Breast epithelium (tissue), 4 donors: ENCODE results near the gene SCML1. TPM values are rescaled to one million over a fixed set of nuclear protein-coding genes. Genes with fewer than 3 reads are reported as not detected.

Source experiments
- DNase-seq, 2 donors: peaks; one replicate each; pipeline ENCODE4 v3.0.0-alpha.2; 2019; ENCODE audit warnings: low spot score in 2 of 2
- H3K27ac ChIP-seq, 2 donors: fragments of 200-600 bp; sonication (generic) in 1 of 2; one replicate each; pipeline ENCODE4 v1.5.1; 2016 to 2019; ENCODE audit warnings: mild to moderate bottlenecking in 1 of 2
- H3K27me3 ChIP-seq, 2 donors: fragments of 200-600 bp; sonication (generic) in 1 of 2; one replicate each; pipeline versions ENCODE4 v1.5.1 to v1.6.0; 2017 to 2019; ENCODE audit warnings: control low read depth in 1 of 2, mild to moderate bottlenecking in 1 of 2
- H3K36me3 ChIP-seq: fragments of 200-600 bp; one replicate; pipeline ENCODE4 v1.5.1; 2019
- H3K4me1 ChIP-seq, 2 donors: fragments of 200-600 bp; sonication (generic); one replicate each; pipeline ENCODE4 v1.5.1; 2016 to 2019; ENCODE audit warnings: control low read depth in 1 of 2
- H3K4me3 ChIP-seq, 3 donors: fragments of 200-600 bp; sonication (generic); 1 replicate in 2 of 3; 2 replicates in 1 of 3; pipeline ENCODE4 v1.5.1; 2016 to 2019; ENCODE audit warnings: mild to moderate bottlenecking in 3 of 3, moderate library complexity in 2 of 3
- H3K9me3 ChIP-seq, 2 donors: fragments of 200-600 bp; sonication (generic) in 1 of 2; one replicate each; pipeline ENCODE4 v1.5.1; 2016 to 2019; ENCODE audit warnings: control low read depth in 1 of 2
- CTCF ChIP-seq, 3 donors: fragments of 450-650 bp; IDR thresholded peaks; one replicate each; pipeline ENCODE4 v1.5.1; 2016 to 2017; ENCODE audit warnings: antibody characterized with exemption in 3 of 3, mild to moderate bottlenecking in 3 of 3, moderate library complexity in 3 of 3
- POLR2A ChIP-seq: fragments of 450-650 bp; IDR thresholded peaks from one replicate; pipeline ENCODE4 v1.6.1; 2016; ENCODE audit warnings: antibody characterized with exemption, mild to moderate bottlenecking, moderate library complexity
- POLR2AphosphoS5 ChIP-seq, 3 donors: sonication (generic); formaldehyde crosslinking; IDR thresholded peaks; one replicate each; pipeline ENCODE4 v1.6.1; 2017; ENCODE audit warnings: antibody characterized with exemption in 3 of 3
- intact Hi-C: fragments of 100-400 bp; cut with DNase I; formaldehyde crosslinking; loops from one replicate; pipeline ENCODE4 v1.15.1; 2023; ENCODE audit warnings: low total_unique reads
- total RNA-seq, 3 donors: library from RNA; depleted of rRNA; stranded (reverse); fragments of >200 nt; gene quantifications; one replicate each; pipeline ENCODE4 v1.1.0, GENCODE V29; 2016

Gene SCML1
- total RNA-seq, 3 donors from 2014 or later: 14.4 to 20.0 (median 16.0) TPM

DNA sequence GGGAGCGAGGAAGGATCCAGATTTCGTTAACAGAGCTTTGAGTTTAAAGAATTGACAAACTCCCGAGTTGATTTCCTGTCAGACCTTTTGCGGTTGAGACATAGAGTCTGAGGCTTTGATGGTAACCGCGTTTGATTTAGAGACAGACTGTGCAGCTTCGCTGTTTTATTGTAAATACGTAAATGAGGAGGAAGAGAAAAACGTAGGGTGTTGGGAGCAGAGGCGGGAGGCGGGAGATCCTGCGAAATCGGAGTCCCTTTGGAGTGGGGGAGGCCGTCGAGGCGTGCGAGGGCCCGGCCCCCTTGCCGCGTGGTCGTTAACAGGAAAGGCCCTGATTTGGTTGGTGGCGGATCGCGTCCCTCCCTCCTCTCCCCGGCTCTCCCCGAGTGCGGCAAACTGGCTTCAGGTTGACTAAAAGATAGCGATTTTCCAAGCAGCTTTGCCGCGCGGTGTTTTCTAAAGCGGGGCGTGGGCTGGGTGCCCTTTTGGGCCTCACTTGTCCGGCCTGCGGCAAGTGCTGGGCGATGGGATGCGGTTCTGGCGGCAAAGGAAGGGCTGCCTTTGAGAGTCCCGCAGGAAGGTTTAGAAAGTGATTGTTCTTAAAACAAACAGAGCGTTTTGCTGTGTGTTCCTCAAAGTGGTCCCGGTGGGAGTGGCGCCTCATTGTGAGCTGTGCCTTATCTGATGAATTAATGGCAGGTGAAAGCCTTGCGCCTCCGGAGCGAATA lies 857 bp downstream of the SCML1 start:
- intact Hi-C loops: no loop called here

GRCh38 chrX:17738737-17739535 lies 1.6 kb downstream of the SCML1 start:
- TF ChIP-seq POLR2AphosphoS5 (IDR thresholded peaks at IDR 0.05): no peak
- no peak for TF ChIP-seq CTCF (IDR thresholded peaks at IDR 0.05)
- no peak for TF ChIP-seq POLR2A
- peak overlapping the region; percentile 92 to 96 for H3K27ac ChIP-seq
- DNase-seq: no peak
- peaks cover 0 to 13% of the 10 kb centered on the region in 2 donors for H3K27me3 ChIP-seq
- H3K36me3 ChIP-seq: no peaks in the 10 kb centered on the region
- H3K9me3 ChIP-seq: no peaks in the 10 kb centered on the region
- H3K4me1 ChIP-seq: no peaks in the 10 kb centered on the region
- H3K4me3 ChIP-seq: peak overlapping the region; percentile 55 to 73 (median 56)
- intact Hi-C loops: no loop called here

More for the DNA sequence above, 857 bp downstream of the SCML1 start:
- Histone ChIP-seq H3K9me3 (no peaks in the 10 kb centered on the region), H3K36me3 (no peaks in the 10 kb centered on the region), H3K27ac (peak overlapping the region; percentile 92 to 96), H3K4me1 (no peaks in the 10 kb centered on the region), H3K4me3 (peak overlapping the region; percentile 55 to 73 (median 56)), H3K27me3 (peaks cover 0 to 21% of the 10 kb centered on the region in 2 donors)
- DNase-seq: peak; percentile 35 to 52
- TF ChIP-seq CTCF (IDR thresholded peaks at IDR 0.05) (no peak), POLR2A (no peak), POLR2AphosphoS5 (IDR thresholded peaks at IDR 0.05) (no peak)

- no peaks in the 10 kb centered on the region for H3K4me1 ChIP-seq
- TF ChIP-seq POLR2AphosphoS5 (IDR thresholded peaks at IDR 0.05) (no peak), POLR2A (no peak), CTCF (IDR thresholded peaks at IDR 0.05) (no peak)
- DNase-seq: no peak
- H3K27ac ChIP-seq: no peak overlapping the region
- no peak overlapping the region for H3K4me3 ChIP-seq
- H3K27me3 ChIP-seq: peaks cover 0 to 11% of the 10 kb centered on the region in 2 donors
- no peaks in the 10 kb centered on the region for H3K9me3 ChIP-seq
- H3K36me3 ChIP-seq: no peaks in the 10 kb centered on the region
- intact Hi-C loops: no loop called here
Measured at GRCh38 chrX:17740137-17741122, 3.1 kb downstream of the SCML1 start.

GRCh38 chrX:17741123-17741511 lies 3.8 kb downstream of the SCML1 start:
- Histone ChIP-seq H3K4me1 (no peaks in the 10 kb centered on the region), H3K27ac (no peak overlapping the region), H3K36me3 (no peaks in the 10 kb centered on the region), H3K9me3 (no peaks in the 10 kb centered on the region), H3K27me3 (peaks cover 0 to 11% of the 10 kb centered on the region in 2 donors), H3K4me3 (no peak overlapping the region)
- TF ChIP-seq POLR2AphosphoS5 (IDR thresholded peaks at IDR 0.05) (no peak), CTCF (IDR thresholded peaks at IDR 0.05) (no peak), POLR2A (no peak)
- DNase-seq: no peak
- intact Hi-C loops: no loop called here
